ENCODE results near the gene APBB2. TPM values are rescaled to one million over a fixed set of nuclear protein-coding genes. Genes with fewer than 3 reads are reported as not detected.

APBB2 gene
- total and polyA plus RNA-seq, 2 of the 8 experiments (the other 6 are each of a cell fraction or from before 2014, with no cell fraction given), result 58.7 to 59.4 TPM

DNA sequence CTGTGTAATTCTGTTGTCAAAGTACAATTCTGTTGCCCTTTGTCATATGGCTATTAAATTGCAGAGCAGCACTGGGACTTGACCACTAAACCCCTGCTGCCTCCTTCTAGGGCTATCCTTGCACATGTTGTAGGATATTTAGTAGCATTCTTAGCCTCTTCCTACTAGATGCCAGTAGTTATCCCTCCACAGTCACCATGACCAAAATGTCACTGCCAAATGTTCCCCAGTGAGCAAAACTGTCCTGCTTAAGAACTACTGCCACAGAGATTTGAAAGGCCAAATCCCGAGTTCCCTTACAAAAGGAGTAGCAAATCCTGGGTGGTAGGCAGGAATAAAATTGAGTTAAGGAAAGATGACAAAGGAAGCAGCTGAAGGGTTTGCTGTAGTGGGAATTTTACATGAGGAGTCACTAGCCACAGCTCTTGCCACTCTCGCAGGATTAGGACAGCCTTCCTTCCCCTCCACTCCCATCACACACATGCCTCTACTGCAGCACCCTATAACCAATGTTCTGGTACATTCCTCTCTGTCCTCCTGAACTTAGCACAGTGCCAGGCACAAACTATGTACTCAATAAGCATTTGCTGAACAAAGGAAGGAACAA lies 8.4 kb downstream of the APBB2 start (continued):
- TF ChIP-seq, protein P1, sequence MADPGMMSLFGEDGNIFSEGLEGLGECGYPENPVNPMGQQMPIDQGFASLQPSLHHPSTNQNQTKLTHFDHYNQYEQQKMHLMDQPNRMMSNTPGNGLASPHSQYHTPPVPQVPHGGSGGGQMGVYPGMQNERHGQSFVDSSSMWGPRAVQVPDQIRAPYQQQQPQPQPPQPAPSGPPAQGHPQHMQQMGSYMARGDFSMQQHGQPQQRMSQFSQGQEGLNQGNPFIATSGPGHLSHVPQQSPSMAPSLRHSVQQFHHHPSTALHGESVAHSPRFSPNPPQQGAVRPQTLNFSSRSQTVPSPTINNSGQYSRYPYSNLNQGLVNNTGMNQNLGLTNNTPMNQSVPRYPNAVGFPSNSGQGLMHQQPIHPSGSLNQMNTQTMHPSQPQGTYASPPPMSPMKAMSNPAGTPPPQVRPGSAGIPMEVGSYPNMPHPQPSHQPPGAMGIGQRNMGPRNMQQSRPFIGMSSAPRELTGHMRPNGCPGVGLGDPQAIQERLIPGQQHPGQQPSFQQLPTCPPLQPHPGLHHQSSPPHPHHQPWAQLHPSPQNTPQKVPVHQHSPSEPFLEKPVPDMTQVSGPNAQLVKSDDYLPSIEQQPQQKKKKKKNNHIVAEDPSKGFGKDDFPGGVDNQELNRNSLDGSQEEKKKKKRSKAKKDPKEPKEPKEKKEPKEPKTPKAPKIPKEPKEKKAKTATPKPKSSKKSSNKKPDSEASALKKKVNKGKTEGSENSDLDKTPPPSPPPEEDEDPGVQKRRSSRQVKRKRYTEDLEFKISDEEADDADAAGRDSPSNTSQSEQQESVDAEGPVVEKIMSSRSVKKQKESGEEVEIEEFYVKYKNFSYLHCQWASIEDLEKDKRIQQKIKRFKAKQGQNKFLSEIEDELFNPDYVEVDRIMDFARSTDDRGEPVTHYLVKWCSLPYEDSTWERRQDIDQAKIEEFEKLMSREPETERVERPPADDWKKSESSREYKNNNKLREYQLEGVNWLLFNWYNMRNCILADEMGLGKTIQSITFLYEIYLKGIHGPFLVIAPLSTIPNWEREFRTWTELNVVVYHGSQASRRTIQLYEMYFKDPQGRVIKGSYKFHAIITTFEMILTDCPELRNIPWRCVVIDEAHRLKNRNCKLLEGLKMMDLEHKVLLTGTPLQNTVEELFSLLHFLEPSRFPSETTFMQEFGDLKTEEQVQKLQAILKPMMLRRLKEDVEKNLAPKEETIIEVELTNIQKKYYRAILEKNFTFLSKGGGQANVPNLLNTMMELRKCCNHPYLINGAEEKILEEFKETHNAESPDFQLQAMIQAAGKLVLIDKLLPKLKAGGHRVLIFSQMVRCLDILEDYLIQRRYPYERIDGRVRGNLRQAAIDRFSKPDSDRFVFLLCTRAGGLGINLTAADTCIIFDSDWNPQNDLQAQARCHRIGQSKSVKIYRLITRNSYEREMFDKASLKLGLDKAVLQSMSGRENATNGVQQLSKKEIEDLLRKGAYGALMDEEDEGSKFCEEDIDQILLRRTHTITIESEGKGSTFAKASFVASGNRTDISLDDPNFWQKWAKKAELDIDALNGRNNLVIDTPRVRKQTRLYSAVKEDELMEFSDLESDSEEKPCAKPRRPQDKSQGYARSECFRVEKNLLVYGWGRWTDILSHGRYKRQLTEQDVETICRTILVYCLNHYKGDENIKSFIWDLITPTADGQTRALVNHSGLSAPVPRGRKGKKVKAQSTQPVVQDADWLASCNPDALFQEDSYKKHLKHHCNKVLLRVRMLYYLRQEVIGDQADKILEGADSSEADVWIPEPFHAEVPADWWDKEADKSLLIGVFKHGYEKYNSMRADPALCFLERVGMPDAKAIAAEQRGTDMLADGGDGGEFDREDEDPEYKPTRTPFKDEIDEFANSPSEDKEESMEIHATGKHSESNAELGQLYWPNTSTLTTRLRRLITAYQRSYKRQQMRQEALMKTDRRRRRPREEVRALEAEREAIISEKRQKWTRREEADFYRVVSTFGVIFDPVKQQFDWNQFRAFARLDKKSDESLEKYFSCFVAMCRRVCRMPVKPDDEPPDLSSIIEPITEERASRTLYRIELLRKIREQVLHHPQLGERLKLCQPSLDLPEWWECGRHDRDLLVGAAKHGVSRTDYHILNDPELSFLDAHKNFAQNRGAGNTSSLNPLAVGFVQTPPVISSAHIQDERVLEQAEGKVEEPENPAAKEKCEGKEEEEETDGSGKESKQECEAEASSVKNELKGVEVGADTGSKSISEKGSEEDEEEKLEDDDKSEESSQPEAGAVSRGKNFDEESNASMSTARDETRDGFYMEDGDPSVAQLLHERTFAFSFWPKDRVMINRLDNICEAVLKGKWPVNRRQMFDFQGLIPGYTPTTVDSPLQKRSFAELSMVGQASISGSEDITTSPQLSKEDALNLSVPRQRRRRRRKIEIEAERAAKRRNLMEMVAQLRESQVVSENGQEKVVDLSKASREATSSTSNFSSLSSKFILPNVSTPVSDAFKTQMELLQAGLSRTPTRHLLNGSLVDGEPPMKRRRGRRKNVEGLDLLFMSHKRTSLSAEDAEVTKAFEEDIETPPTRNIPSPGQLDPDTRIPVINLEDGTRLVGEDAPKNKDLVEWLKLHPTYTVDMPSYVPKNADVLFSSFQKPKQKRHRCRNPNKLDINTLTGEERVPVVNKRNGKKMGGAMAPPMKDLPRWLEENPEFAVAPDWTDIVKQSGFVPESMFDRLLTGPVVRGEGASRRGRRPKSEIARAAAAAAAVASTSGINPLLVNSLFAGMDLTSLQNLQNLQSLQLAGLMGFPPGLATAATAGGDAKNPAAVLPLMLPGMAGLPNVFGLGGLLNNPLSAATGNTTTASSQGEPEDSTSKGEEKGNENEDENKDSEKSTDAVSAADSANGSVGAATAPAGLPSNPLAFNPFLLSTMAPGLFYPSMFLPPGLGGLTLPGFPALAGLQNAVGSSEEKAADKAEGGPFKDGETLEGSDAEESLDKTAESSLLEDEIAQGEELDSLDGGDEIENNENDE (IDR thresholded peaks at IDR 0.05; ENCODE audit: insufficient replicate concordance, low read length), result no peak

All from H1 (cell line).